Measurements from ENCODE around the gene RNF181.
"Not testable (repeated sequence)": the region's sequence is repeated elsewhere in the genome, so short reads cannot be mapped to it uniquely, and the experiment has no call there.

Gene RNF181

DNA sequence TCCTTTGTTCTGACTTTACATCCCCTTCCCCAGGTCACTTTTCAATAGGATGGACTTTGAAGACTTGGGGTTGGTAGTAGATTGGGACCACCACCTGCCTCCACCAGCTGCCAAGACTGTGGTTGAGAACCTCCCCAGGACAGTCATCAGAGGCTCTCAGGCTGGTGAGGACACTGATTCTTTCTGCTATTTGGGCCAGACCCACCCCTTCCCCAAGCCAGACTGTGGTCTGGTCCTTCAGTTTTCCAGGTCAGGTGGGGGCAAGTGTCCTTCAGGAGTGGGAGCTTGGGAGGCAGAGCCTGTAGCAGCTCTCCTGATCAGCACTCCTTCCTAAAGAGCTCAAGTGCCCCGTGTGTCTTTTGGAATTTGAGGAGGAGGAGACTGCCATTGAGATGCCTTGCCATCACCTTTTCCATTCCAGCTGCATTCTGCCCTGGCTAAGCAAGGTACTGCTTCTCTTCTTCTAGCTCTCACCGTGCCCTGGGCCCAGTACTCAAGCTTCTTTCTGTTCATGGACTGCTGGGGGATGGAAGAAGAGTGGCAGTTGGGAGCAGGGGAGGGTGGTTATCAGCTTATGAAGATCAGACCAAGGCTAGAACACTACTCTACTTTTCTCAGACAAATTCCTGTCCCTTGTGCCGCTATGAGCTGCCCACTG is 1.1 kb downstream of the RNF181 start:
- DNase-seq = no peak

DNA sequence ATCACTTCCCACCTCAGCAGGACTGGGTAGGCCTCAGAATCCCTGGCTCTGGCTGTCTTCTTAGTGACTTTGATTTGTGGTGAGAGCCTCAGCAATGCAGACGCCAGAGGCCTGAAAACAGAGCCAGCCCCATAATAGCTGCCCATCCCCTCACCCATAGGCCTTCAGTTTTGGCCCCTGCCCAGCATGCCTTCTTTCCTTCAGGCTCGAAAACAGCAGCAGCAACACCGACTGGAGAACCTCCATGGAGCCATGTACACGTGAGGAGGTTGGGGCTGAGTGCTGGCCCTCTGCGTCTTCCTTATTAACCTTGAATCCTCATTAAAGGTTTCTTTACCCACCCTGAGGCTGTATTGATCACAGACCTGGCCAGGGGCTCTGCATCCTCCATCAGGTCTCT is 1.7 kb downstream of the RNF181 start:
- no peak for DNase-seq

DNA sequence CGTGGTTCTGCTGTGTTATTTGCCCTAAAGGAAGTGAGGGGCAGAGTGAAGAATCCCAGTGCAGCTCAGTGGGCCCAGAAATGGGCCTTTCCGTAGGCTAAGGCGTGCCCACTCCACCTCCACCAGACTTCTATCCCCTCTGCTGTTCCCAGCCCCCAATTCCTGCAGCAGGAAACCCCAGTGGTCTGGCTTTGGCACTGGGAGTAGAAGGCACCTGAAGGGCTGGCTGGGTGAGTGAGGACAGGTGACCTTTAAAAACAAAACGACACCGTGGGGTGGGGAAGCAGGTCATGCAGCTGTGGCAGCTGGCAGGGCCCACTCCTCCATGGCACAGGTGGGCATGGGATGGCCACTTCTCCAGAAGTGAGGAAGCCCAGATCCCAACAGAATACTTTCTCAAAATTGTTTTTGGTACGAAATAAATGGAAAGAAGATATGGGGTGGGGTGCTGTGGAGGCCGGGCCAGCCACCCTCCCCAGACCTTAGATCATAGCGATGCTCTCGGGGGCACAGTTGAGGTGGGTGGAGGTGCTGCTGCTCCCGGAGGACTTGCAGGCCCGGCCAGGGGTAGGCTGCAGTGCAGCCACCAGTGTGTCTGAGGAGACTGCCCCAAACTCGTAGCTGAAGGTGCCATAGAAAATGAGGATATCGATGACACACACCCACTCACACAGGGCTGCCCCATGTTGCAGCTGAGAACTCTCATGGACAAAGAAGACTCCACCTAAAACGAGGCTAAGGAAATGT is 3.2 kb downstream of the RNF181 start:
- no peak for DNase-seq

DNA sequence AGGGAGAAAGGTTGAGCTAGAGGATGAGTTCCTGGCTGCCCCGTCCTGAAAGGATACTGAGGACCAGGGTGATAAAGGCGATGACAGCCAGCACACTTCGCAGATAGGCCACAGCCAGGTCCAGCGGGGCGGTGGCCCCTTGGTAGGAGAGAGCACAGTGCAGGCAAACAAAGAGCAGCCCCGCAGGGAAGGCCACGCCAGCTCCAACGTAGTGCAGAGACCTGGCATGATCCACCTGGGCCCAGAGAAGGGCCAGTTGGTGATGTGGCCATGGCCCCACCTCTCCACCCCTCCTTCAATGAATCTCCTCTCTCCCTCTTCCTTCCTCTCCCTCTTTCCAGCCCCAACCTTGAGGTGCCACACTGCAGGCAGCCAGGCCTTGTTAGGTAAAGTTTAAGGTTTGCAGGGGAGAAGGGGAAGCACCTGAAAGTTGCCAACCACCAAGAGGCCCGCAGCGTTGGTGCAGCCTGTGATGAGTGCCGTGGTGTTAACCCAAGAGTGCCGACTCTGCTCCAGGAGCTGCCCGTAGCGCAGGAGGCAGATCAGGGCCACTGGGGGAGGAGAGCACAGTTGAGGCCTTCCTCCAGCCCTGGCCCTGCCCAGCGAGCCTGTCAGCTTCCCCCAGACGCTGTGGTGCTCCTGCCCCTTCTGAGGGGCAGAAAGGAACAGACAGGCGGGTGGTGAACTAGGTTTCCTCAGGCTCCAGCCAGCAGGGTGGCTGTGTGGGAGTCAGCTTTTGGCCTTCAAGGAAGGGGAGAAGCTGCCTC is 4.1 kb downstream of the RNF181 start:
- no peak for DNase-seq

DNA sequence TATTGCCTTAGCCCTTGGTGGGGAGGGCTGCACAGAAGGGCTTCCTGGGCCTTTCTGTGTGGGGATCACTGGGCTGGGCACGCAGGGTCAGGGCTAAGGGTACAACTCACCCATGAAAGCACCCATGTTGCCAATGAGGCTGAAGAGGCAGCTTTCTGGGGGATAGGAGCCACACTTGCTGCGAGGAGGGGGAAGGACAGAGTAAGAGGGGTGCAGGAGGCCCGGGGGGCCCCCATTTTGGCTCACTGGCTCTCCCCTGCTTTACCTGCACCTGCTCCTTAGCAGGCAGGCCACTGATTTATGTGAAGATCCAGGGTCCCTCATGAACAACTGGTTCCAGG is 4.7 kb downstream of the RNF181 start:
- no peak for DNase-seq

DNA sequence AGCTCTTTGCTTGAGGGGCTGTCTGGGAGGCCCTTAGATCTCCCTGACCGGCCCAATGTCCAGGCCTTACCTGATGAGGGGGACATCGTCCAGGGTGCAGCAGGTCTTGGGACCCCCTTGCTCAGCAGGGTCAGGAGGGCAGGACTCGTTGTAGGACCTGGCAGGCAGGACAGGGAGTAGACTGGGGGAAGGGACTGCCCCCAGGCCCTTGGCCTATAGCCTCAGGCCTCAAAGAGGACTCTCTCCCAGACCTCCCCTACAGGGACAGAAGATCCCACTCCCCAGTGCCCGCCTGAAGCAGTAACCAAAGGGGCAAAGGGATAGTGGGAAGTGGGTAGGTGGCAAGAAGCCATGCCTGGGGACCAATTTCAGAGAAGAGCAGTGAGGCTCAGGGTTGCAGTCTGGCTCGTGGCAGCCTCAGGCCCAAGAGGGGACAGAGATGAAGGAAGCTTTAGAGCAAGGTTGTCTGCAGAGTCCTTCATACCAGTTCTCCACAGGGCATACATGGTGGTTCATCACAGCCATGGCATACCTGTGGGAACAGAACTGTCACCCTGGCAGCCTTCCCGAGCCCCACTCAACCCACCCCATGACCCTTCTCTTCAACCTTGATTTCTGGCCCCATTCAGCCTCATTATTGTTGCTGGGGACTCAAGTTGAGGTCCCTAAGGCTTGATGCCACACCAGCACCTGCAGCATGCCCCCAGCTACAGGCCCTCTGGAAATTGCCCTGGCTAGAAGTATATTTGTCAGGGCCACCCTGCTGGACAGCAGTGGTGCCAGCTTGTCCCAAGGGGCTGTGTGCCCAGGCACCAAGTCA is 5.6 kb downstream of the RNF181 start:
- DNase-seq = no peak

DNA sequence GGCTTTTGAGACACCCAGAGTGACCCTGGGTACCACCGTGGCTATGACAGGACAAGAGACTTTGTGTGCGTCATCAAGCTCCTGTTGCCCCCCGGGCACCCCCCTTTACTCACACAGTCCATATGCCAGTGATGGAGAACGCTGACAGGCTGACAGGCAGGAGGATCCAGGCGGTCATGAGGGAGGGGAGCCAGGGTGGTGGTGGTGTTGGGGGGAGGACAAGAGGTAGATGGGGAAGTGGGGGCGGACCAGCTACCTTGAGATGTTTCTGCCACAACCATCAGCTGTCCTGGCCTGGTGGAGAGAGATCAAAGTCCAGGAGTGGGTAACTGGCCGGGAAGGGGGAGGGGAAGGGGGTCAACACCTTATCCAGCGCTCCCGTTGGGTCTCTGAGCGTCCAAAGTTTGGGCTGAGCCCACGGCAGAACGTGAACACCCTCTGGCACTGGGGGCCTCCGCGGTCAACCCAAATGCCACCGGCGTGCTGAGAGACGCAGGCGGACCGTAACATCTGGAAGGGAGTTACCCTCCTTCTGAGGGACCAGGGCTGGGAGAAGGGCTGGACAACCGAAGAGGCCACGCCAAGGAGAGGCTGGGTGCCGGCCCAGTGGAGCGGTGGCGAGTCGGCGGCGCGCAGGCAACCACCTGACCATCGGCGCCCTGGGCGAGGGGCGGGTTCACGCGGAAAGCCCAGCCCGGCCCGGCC is 6.4 kb downstream of the RNF181 start:
- no peak for DNase-seq

DNA sequence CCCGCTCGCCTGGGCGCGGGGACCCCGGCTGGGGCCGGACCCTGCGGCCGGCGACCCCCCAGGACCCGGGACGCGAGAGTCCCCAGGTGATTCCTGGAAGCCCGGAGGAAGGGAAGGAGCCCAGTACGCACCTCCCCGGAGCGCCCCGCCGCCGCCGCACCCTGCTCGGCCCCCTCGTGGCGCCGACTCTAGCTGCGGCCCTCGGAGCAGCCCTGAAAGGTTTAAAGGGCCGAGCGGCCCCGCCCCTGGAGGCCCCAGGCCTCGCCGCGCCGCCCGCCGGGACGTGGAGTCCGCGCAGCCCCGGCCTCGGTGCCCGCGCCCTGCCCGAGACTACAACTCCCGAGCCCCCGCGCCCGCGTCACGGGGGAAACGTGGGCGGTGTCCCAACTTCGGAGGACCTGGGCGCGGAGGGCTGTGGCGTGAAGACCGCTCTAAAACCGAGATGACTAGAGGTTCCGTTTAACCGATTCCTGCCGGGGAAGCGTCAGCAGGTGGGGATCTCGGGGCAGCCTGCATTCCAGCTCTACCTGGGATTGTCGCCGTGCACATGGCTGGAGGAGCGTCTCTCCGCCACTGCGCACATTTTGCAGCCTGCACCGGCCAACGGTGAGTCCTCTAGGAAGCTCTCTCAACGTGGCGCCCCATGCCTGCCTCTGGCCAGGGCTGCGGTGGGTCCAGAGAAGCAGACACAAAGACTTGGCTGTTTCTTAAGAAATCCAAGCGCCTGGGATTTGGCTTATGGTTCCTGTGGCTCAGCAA is 7.1 kb downstream of the RNF181 start, which contains the start of gene TMEM150A:
TMEM150A (minus strand) TSS at position 223 of the 759 bp plus-strand sequence. CDS start 750 bp downstream, outside the sequence.
- DNase-seq = peak; percentile 94

DNA sequence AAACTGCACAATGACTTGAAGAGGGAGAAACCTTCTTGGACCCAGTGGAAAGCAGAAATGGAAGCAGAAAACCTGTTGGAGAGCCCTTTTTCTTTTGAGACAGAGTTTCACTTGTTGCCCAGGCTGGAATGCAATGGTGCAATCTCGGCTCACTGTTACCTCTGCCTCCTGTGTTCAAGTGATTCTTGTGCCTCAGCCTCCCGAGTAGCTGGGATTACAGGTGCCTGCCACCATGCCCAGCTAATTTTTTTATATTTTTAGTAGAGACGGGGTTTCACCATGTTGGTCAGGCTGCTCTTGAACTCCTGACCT is 8.5 kb downstream of the RNF181 start:
- not testable (repeated sequence) for DNase-seq

DNA sequence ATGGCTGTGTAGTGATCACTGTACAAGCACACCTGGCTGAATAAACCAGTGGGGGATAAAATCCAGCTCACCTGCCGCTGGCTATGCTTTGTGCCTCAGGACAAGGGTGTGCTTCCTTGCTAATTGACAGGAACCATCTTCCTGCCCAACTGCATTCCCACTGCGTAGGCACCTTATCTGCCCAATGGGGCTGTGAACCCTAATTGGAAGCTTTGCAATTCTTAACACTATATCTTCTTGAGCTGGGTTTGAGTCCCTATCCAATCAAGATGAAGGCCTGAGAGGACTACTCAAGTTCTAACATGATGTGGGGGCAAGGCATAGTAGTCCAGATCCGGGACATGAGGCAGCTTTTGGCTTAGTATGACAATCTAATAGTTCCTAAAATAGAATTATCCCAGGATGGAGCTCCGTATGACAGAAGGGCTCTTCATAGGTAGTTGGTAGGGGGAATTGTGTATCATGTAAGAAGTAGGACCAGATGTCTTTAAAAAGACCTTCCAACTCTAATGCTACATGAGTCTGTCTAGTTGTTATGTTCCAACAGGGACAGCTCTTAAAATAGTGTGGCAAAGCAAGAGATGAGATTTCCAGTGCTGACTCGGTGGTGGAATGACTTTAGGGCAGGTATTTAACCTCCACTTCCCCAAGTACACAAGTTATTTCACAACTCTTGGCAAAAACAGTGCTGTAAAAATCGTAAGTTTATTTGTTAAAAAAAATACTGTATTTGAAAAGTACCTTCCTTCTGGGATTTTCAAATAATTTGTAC is 9.2 kb downstream of the RNF181 start:
- DNase-seq = peak; percentile 24

DNA sequence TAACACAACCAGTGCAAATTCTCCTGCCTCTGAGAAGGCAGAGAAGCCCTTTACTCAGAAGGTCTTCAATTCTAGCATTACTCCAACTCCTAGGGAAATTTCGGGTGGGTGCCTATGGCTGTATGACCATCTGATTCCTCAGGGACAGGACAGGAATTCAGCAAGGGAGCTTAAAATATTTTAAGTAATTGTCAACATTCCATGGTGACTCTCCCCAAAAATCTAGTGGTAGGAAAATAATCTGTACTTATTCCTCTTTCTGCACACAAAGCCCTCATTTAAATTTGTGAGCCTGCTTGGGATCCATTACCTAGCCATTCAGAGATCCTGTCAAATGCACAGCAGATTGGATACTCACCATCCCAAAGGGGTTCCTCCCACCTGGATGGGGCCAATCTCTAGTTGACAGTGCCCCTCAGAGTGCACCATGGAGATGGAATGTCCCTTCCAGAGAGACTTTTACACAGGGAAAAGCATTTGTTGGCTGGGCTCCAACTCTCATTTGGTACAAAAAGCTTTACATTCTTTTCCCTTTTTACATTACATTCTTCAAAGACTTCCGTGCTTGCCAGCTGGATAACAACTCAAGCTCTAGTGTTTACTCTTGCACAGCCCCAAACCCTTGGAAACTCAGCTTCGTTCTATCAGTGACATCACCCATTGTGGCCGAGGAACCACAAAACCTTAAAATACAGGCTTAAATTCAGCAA is 10.0 kb downstream of the RNF181 start:
- DNase-seq = peak; percentile 38

DNA sequence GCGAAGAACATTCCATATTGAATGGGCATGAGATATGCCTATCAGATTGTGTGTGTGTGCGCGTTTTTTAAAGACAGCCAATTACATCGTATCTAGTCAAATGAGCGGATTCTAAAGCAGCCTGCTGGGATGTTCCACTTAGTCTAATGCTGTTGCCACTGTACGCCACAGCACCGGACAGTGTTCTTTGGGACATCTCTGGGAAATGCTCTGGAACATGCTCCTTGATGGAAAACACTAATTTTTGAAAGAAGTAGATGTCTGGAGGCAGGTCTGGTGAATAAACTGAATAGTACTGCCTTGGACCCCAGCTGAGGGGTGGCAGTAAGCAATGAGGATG is 10.5 kb downstream of the RNF181 start:
- DNase-seq = no peak

DNA sequence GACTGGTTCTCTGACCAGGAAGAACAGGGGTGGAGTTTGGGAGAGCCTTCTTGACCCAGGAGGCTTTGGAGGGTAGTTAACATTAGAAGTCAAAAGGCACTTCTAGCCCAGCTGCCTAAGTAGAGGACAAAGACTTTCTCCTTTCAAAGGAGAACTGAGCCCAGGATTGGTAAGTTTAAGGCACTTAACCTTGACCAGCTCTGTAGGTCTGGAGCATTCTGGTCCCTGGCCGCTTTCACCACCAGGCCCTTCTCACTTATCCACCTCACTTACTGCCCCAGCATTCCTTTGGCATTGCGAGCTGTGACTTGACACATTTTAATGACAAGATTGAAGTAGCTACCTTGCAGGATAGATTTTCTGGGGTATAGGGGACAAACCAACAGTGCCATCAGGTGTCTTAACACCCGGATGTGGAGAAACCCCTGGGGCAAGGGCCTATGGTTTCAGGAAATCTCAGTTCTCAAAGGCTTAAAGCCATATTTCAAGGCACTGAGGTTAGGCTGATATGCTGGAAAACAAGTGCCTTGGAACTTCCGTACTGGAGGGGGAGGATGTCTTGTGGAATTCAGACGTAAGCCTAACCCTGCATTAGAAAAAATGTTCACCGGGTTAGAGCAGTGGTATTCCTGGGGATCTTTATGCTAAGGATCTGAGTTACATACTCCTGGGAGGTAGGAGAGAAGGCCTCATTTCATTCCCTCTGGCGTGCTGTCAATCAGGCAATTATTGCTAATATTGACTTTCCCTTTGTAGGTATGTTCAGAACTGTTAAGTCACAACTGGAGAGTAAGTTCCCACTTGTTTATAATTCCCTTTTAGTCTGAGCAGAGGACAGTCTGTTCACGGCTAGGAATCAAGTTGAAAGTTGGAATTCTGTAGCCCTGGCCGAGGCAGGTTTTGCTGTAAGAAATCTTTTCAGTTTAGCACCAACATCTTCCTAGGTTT is 12.0 kb downstream of the RNF181 start:
- no peak for DNase-seq

DNA sequence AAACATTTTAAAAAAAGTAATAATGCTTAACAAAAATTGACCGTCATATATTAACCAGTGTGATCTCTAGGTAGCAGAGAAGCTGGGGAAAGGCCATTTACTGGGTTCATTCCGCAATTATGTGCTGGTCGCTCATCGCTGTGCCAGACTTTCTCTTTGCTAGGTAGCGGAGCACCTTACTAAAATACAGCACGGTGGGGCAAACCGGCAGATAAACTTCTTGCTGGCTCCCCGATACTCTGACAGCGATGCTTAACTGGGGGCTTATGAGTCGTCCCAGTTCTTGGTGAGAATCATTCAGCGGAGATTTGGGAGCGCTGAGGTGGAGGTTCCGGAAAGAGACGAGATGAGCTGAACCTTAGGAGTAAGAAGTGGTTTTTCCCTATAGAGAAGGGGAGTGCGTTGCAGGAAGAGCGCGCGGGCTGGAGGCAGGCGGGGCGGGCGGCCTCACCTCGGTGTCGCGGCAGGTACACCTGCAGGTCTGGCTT is 15.7 kb downstream of the RNF181 start:
- DNase-seq = no peak

DNA sequence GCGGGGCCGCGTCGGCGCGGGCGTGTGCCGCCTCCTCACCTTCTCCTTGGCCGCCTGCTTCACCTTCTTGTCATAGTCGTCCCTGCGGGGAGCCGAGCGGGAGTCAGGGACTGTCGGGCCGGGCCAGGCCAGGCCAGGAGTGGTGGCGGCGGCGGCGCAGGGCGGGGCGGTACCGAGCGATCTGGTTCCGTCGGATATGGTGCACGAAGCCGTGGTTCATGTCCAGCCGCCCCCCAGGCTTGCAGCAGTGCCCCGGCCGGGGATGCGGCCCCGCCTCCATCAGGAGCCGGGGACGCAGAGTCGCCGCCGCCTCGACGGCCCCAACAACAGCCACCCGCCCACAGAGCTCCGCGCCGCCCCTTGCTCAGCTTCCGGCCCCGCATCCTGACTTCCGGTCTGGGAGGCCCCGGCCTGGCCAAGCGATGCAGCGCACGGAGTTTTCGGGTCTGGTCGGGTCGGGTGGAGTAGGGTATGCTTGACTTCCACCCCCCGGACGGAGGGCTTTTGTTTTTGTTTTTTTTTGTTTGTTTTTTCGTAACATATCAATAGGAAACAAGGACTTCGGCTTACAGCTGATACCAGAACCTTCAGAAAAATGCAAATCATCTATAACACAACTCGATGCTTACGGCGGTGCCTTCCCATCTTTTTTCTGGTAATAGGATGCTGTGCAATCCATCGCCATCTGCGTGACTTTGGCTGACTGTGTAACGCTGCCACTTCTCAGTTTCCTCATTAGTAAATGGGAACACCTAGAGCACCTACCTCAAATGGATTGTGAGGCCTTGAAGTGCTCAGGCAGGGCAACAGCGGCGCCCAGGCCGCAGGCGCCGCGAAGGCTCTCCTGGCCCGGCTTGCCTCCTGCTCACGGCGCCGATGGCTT is 16.4 kb downstream of the RNF181 start, which contains the start of gene C2orf68:
C2orf68 (minus strand) TSS at position 362 of the 883 bp plus-strand sequence; CDS start at position 280, 82 bp downstream.
- peak; percentile 95 for DNase-seq

DNA sequence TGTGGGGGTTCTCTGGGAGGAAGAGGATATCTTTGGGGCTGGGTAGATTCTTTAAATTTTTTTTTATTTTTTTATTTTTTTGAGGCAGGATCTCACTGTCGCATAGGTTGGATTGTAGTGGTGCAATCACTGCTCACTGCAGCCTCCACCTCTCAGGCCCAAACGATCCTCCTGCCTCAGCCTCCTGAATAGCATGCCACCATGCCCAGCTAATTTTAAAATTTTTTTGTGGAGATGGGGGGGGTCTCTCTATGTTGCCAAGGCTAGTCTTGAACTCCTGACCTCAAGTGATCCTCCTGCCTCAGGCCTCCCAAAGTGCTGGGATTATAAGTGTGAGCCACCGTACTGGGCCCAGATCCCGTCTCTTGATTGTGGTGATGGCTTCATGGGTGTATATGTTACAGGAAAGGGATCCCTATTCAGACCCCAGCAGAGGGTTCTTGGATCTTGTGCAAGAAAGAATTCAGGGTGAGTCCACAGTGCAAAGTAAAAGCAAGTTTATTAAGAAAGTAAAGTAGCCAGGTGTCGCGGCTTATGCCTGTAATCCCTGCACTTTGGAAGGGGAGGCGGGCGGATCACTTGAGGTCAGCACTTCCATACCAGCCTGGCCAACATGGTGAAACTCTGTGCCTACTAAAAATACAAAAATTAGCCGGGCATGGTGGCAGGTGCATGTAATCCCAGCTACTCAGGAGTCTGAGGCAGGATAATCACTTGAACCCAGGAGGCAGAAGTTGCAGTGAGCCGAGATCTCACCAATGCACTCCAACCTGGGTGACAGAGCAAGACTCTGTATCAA is 18.4 kb downstream of the RNF181 start:
- no peak for DNase-seq

DNA sequence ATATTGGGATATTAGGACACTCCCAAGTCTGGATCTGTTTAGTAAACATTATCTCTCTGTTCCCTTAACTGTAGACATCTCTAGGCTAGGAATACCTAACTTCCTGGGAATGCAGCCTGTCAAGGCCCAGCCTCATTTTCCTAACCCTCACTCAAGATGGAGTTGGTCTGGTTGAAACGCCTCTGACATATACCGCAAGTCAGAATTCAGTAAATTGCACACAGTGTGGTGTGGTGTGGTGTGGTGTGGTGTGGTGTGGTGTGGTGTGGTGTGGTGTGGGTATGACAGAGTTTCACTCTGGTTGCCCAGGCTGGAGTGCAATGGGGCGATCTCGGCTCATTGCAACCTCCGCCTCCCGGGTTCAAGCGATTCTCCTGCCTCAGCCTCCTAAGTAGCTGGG is 19.2 kb downstream of the RNF181 start:
- DNase-seq = not testable (repeated sequence)
